ENCODE results near the gene SLC22A6.

The SLC22A6 gene

DNA sequence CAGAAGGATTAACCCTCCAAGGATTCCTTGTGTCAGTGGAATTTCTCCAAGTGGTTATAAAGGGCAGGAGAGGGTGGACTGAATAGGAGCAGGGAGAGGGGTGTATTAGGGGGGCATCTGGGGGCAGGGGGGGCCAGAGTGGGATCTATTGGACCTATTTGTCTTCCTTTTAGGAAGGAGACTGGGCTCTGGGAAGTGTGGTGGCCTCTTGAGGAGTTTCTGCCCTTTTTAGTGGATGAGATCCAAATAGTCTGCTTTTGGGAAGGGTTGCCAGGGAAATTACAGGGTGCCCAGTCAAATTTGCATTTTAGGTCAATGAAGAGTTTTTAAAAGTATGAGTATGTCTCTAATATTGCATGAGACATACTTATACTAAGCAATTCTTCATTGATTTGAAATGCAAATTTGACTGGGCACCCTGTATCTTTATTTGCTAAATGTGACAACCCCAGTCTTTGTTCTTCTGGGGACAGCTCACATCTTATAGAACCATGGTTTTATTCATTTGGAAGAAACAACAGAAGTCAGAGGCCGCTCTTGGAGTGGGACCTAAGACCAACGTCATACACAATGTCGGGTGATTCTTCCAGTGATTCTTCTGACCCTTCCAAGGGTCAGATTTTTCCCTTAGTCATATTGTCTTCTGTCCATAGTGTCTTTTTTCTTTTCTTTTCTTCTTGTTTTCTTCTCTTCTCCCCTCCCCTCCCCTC, 429 bp upstream of the SLC22A6 start:
- TF ChIP-seq, protein P1, sequence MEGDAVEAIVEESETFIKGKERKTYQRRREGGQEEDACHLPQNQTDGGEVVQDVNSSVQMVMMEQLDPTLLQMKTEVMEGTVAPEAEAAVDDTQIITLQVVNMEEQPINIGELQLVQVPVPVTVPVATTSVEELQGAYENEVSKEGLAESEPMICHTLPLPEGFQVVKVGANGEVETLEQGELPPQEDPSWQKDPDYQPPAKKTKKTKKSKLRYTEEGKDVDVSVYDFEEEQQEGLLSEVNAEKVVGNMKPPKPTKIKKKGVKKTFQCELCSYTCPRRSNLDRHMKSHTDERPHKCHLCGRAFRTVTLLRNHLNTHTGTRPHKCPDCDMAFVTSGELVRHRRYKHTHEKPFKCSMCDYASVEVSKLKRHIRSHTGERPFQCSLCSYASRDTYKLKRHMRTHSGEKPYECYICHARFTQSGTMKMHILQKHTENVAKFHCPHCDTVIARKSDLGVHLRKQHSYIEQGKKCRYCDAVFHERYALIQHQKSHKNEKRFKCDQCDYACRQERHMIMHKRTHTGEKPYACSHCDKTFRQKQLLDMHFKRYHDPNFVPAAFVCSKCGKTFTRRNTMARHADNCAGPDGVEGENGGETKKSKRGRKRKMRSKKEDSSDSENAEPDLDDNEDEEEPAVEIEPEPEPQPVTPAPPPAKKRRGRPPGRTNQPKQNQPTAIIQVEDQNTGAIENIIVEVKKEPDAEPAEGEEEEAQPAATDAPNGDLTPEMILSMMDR (IDR thresholded peaks at IDR 0.05; ENCODE audit: insufficient read depth, low read length) = no peak
- no peak for TF ChIP-seq GABPA (IDR thresholded peaks at IDR 0.05; ENCODE audit: low read depth)
- no peak for TF ChIP-seq POLR2AphosphoS5 (IDR thresholded peaks at IDR 0.05; ENCODE audit: low read depth)
- no peak for TF ChIP-seq SPI1 (IDR thresholded peaks at IDR 0.05; ENCODE audit: borderline replicate concordance, low read depth)
- TF ChIP-seq, protein P2, sequence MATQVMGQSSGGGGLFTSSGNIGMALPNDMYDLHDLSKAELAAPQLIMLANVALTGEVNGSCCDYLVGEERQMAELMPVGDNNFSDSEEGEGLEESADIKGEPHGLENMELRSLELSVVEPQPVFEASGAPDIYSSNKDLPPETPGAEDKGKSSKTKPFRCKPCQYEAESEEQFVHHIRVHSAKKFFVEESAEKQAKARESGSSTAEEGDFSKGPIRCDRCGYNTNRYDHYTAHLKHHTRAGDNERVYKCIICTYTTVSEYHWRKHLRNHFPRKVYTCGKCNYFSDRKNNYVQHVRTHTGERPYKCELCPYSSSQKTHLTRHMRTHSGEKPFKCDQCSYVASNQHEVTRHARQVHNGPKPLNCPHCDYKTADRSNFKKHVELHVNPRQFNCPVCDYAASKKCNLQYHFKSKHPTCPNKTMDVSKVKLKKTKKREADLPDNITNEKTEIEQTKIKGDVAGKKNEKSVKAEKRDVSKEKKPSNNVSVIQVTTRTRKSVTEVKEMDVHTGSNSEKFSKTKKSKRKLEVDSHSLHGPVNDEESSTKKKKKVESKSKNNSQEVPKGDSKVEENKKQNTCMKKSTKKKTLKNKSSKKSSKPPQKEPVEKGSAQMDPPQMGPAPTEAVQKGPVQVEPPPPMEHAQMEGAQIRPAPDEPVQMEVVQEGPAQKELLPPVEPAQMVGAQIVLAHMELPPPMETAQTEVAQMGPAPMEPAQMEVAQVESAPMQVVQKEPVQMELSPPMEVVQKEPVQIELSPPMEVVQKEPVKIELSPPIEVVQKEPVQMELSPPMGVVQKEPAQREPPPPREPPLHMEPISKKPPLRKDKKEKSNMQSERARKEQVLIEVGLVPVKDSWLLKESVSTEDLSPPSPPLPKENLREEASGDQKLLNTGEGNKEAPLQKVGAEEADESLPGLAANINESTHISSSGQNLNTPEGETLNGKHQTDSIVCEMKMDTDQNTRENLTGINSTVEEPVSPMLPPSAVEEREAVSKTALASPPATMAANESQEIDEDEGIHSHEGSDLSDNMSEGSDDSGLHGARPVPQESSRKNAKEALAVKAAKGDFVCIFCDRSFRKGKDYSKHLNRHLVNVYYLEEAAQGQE (IDR thresholded peaks at IDR 0.05; ENCODE audit: insufficient replicate concordance, low read depth) = no peak
- no peak for DNase-seq (ENCODE audit: low read depth in 1 of 2, low spot score in 1 of 2)
- H3K27ac ChIP-seq (replicated peaks) = no peak overlapping the region
- no peaks in the 10 kb centered on the region for H3K27me3 ChIP-seq (ENCODE audit: insufficient read depth, poor library complexity, severe bottlenecking)
- H3K4me3 ChIP-seq (replicated peaks; ENCODE audit: insufficient read depth, low read length) = no peak overlapping the region

DNA sequence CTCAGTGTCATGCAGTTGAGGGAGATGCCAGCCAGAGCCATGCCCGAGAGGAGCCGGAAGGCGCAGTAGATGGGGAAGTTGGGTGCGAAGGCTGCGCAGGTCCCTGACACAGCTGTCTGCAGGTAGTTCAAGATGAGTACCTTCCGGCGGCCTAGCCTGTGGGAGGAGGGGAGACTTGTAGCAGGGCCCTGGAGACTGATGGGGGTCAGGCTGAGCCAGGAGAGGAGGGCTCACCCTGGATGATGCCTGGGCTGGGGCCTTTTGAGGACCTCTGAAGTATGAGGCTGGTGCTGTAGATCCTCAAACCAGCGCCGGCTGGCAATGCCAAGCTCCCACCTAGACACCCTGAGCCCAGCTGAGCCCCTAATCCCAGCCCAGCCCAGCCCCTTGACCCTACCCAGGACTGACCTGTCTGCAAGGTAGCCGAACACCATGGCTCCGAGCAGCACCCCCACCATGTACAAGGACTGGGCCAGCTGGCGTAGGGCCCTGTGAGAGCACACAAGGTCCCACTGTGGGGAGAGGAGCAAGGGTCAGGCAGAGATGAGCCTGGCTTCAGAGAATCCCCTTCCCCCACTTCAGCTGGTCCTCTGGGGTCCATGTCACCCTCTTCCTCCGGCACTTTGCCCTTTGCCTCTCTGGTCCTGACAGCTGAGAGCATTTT, 1.1 kb downstream of the SLC22A6 start:
- DNase-seq (ENCODE audit: low read depth in 1 of 2, low spot score in 1 of 2) = no peak
- no peak overlapping the region for H3K4me3 ChIP-seq (replicated peaks; ENCODE audit: insufficient read depth, low read length)
- no peak overlapping the region for H3K27ac ChIP-seq (replicated peaks)
- TF ChIP-seq GABPA (IDR thresholded peaks at IDR 0.05; ENCODE audit: low read depth) = no peak
- TF ChIP-seq, protein P1 (IDR thresholded peaks at IDR 0.05; ENCODE audit: insufficient read depth, low read length) = no peak
- TF ChIP-seq, protein P2 (IDR thresholded peaks at IDR 0.05; ENCODE audit: insufficient replicate concordance, low read depth) = no peak
- TF ChIP-seq SPI1 (IDR thresholded peaks at IDR 0.05; ENCODE audit: borderline replicate concordance, low read depth) = no peak
- no peak for TF ChIP-seq POLR2AphosphoS5 (IDR thresholded peaks at IDR 0.05; ENCODE audit: low read depth)
- no peaks in the 10 kb centered on the region for H3K27me3 ChIP-seq (ENCODE audit: insufficient read depth, poor library complexity, severe bottlenecking)

DNA sequence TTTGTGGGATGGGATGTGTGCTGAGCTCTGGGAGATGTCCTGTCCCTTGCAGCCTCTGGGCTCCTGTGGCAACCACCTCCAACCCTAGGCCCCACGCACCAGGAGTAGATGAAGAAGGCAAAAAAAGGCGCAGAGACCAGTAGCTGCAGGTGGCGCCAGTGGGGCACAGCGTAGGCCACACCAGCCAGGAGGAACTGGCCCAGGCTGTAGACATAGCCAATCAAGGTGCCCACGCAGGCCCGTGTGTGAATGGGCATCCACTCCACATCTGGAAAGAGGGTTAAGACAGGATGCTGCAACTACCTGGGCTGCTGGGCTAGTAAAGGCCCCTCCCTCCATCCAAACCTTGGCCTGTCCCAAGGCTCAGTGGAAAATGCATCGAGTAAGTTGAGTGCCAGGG, 3.0 kb downstream of the SLC22A6 start:
- Histone ChIP-seq H3K27me3 (ENCODE audit: insufficient read depth, poor library complexity, severe bottlenecking) (no peaks in the 10 kb centered on the region), H3K4me3 (replicated peaks; ENCODE audit: insufficient read depth, low read length) (no peak overlapping the region), H3K27ac (replicated peaks) (no peak overlapping the region)
- DNase-seq (ENCODE audit: low read depth in 1 of 2, low spot score in 1 of 2) = no peak
- TF ChIP-seq POLR2AphosphoS5 (IDR thresholded peaks at IDR 0.05; ENCODE audit: low read depth) (no peak), SPI1 (IDR thresholded peaks at IDR 0.05; ENCODE audit: borderline replicate concordance, low read depth) (no peak), GABPA (IDR thresholded peaks at IDR 0.05; ENCODE audit: low read depth) (no peak)
- TF ChIP-seq, protein P1 (IDR thresholded peaks at IDR 0.05; ENCODE audit: insufficient read depth, low read length) = no peak
- TF ChIP-seq, protein P2 (IDR thresholded peaks at IDR 0.05; ENCODE audit: insufficient replicate concordance, low read depth) = no peak

All from HL-60 (cell line).